DMS114 treated with DMSO at 0.1 percent for 48 hours (cell line): ENCODE measurements around the gene MFAP5.
"Not testable (repeated sequence)": the region's sequence is repeated elsewhere in the genome, so short reads cannot be mapped to it uniquely, and the experiment has no call there.

ENCODE experiments used
- DNase-seq: peaks from one replicate; lab custom pipeline; 2025; ENCODE audit not compliant: unreplicated experiment; lab: John Stamatoyannopoulos, UW

Gene MFAP5

DNA sequence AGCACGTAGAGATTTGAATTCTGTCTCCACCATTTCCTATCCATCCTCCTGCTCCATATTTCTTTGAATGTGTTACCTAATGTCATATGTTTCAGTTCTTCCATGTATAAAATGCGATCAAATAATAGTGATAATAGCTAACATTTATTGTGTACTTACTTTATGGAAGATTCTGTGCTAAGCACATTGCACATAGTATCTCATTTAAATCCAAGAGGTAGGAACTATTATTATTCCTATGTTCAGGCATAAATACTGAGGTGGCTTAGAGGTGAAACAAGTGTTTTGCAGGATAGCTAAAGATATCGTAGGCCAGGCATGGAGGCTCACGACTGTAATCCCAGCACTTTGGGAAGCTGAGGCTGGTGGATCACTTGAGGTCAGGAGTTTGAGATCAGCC lies 32.5 kb downstream of the MFAP5 start:
- DNase-seq, result no peak

- no peak for DNase-seq
These were observed 33.1 kb downstream of the MFAP5 start for GRCh38 chr12:8629486-8630033.

DNA sequence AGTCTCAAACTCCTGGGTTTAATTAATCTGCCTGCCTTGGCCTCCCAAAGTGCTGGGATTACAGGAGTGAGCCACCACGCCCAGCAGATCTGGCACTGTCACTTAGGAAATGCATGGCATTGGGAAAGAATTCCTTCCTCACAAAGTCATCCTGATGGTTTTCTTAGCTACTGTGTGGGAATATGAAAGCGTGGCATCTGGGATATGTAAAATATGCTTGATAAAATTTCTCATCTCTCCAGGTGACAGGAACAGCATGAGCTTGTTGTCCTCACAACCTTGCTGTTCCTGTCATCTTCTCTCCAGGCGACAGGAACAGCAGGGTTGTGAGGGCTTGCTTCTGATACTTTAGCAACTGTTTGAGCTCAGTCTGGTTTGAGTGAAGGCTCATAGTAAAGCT lies 33.9 kb downstream of the MFAP5 start:
- no peak for DNase-seq

- DNase-seq, result not testable (repeated sequence)
These were observed 37.9 kb downstream of the MFAP5 start for GRCh38 chr12:8624750-8625149.

- DNase-seq, result no peak
These were observed 40.0 kb downstream of the MFAP5 start for GRCh38 chr12:8622646-8623045.

GRCh38 chr12:8615206-8615605 lies 47.4 kb downstream of the MFAP5 start:
- no peak for DNase-seq

DNA sequence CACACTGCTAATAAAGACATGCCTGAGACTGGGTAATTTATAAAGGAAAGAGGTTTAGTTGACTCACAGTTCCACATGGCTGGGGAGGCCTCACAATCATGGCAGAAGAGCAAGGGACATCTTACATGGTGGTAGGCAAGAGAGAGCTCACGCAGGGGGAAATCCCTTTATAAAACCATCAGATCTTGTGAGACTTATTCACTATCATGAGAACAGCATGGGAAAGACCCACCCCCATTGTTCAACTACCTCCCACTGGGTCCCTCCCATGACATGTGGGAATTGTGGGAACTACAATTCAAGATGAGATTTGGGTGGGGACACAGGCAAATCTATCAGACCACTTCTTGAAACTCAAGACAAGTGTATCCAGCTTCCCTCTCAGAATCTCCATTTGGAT lies 48.7 kb downstream of the MFAP5 start:
- DNase-seq, result not testable (repeated sequence)

GRCh38 chr12:8612629-8613028 lies 50.0 kb downstream of the MFAP5 start, which contains the start of gene AICDA:
Gene AICDA, minus strand, starts transcription at chr12:8612859. Its CDS starts 92 bp downstream, at chr12:8612767.
- no peak for DNase-seq

GRCh38 chr12:8609061-8609570 lies 53.5 kb downstream of the MFAP5 start:
- peak; percentile 65 for DNase-seq

- DNase-seq, result no peak
These were observed 55.7 kb downstream of the MFAP5 start for GRCh38 chr12:8606890-8607289.

GRCh38 chr12:8605057-8605456 lies 57.6 kb downstream of the MFAP5 start:
- no peak for DNase-seq

DNA sequence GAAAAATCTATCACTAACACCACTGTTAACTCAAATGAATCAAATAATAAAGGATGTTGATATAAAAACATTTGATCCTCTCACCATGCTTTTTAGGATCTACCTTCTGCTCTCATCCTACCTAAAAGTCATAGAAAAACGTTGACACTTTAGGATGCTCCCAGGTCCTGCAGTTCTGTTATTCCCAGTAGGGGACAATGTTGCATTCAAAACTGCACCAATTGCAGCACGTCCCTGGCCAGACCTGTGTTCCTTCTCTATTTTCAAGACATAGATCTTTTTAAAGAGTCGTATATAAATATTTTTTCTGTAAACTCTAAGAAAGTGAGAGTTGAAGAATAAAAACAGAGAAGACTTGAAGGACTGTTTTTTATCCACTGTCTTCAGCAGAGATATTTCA lies 58.8 kb downstream of the MFAP5 start:
- DNase-seq, result no peak

DNA sequence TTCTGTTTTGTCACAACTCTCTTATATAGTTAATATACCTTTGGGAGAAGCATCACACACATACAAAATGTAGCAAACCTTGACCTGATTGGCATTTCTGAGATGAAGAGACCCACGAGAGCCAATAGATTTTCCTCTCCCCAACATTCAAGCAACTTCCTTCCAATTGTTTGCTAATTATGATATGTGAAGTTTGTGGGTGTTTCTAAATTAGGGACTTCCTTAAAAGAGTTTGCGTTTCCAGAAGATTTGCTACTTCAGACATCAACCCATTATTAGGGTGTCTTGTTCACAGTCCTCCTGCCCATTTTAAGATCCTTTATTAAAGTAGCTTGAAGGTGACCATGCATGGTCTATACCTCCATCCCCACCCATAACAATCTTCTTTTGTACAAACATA lies 59.3 kb downstream of the MFAP5 start:
- DNase-seq, result no peak

- no peak for DNase-seq
These were observed 66.1 kb downstream of the MFAP5 start for GRCh38 chr12:8596561-8596960.
